ENCODE measurements around the gene SCLY. TPM values are rescaled to one million over a fixed set of nuclear protein-coding genes. Genes with fewer than 3 reads are reported as not detected.

SCLY gene
- polyA plus RNA-seq, 1 experiment = 7.7 TPM

GRCh38 chr2:238130111-238130695, 69.4 kb downstream of the SCLY start:
- no peaks in the 10 kb centered on the region for H3K27me3 ChIP-seq (ENCODE audit: control insufficient read depth, insufficient read depth, low read length)
- POLR2A ChIA-PET = no interaction called here
- CTCF ChIA-PET = no interaction called here
- no peak overlapping the region for H3K4me3 ChIP-seq (ENCODE audit: low read depth, low read length)
- no peaks in the 10 kb centered on the region for H3K36me3 ChIP-seq (ENCODE audit: control insufficient read depth, insufficient read depth, low read length)
- TF ChIP-seq, protein P1, sequence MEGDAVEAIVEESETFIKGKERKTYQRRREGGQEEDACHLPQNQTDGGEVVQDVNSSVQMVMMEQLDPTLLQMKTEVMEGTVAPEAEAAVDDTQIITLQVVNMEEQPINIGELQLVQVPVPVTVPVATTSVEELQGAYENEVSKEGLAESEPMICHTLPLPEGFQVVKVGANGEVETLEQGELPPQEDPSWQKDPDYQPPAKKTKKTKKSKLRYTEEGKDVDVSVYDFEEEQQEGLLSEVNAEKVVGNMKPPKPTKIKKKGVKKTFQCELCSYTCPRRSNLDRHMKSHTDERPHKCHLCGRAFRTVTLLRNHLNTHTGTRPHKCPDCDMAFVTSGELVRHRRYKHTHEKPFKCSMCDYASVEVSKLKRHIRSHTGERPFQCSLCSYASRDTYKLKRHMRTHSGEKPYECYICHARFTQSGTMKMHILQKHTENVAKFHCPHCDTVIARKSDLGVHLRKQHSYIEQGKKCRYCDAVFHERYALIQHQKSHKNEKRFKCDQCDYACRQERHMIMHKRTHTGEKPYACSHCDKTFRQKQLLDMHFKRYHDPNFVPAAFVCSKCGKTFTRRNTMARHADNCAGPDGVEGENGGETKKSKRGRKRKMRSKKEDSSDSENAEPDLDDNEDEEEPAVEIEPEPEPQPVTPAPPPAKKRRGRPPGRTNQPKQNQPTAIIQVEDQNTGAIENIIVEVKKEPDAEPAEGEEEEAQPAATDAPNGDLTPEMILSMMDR (IDR thresholded peaks at IDR 0.05; ENCODE audit: insufficient read depth, low read depth, low read length) = no peak
- DNase-seq (ENCODE audit: low read depth) = no peak

GRCh38 chr2:238130696-238131628, 70.2 kb downstream of the SCLY start:
- ChIA-PET POLR2A (no interaction called here), CTCF (no interaction called here)
- Histone ChIP-seq H3K4me3 (ENCODE audit: low read depth, low read length) (no peak overlapping the region), H3K27me3 (ENCODE audit: control insufficient read depth, insufficient read depth, low read length) (no peaks in the 10 kb centered on the region), H3K36me3 (ENCODE audit: control insufficient read depth, insufficient read depth, low read length) (no peaks in the 10 kb centered on the region)
- TF ChIP-seq, protein P1 (IDR thresholded peaks at IDR 0.05; ENCODE audit: insufficient read depth, low read depth, low read length) = no peak
- no peak for DNase-seq (ENCODE audit: low read depth)

DNA sequence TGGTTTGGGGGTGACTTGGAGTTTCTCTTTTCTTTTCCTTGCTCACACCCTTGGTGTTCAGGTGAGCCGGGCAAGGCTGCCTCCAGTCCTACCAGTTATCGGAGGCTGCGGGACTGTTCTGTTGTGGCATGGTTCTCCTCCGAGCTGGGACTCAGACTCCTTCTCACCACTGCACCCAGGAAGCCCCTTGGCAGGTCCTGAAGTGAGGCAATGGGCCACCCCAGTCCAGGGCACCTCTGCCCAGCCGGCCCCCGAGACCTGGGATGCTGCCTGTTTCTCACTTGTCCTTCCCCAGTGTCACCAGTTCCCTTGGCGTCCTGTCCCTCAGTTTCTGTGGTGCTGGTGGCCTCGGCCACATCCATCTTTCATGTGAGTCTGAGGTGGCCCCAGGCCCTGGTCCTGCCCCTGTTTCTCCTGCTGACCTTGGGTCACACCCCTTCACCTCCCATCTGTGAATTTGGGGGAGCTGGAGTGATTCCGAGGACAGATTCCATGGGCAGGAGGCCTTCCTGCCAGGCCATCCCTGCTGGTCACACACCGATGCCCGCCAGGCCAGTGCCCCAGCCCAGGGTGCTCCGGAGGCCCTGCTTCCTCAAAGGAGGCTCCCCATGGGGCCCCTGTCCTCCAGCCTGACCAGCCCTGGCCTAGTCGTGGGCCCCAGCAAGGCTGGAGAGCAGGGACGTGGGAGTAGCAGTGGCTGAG, 71.1 kb downstream of the SCLY start:
- no peak for DNase-seq (ENCODE audit: low read depth)
- TF ChIP-seq, protein P1 (IDR thresholded peaks at IDR 0.05; ENCODE audit: insufficient read depth, low read depth, low read length) = no peak
- no peaks in the 10 kb centered on the region for H3K27me3 ChIP-seq (ENCODE audit: control insufficient read depth, insufficient read depth, low read length)
- H3K4me3 ChIP-seq (ENCODE audit: low read depth, low read length) = no peak overlapping the region
- H3K36me3 ChIP-seq (ENCODE audit: control insufficient read depth, insufficient read depth, low read length) = no peaks in the 10 kb centered on the region
- POLR2A ChIA-PET = no interaction called here
- CTCF ChIA-PET = no interaction called here

DNA sequence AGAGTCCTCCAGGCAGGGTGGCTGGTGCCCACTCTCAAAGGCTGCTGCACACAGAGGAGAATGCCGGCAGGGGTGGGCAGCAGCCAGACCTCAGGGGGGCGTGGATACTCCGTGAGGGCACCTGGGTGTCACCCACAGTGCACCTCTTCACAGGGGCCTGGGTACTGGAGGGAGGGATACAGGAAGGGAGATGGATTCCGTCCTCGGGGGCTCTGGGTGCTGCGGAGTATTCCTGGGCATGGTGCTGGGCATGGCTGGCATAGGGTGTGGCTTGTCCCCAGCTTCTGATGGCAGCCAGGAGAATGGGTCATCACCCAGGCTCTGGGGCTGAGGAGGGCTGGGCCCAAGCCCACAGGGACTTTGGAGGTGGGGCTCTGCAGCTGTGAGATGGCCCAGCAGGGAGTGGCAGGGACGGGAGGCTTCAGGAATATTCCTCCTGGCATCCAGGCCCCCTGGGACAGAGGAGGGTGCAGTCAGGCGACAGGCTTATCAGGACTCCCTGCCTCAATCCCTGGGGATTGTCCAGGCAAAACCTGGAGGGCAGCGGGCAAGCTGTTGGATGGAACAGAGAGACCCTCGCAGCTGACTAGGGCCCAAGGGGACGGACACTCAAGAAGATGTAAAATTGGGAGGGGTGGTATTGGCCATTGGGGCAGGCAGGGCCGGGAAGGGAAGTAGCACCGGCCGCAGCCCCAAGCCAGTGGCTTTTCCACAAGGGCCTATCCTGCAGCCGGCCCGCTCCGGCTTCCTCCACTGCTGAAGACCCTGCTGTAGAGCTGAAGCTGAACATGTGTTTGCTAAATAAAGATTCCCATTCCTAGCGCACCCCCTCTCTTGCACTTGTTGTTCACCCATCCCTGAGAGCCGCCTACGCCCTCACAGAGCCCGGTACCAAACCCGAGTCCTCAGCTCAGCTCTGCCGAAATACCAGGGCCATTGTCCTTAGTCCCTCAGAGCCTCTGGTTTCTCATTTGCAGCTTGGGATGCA, 72.0 kb downstream of the SCLY start:
- H3K27me3 ChIP-seq (ENCODE audit: control insufficient read depth, insufficient read depth, low read length) = no peaks in the 10 kb centered on the region
- ChIA-PET CTCF (interaction anchor here (0.5 to 0.6 kb wide), 2 partner anchors 11 to 110 kb away, joined by 3 read pairs; no protein-coding TSS in a partner anchor), POLR2A (no interaction called here)
- TF ChIP-seq, protein P1 (IDR thresholded peaks at IDR 0.05; ENCODE audit: insufficient read depth, low read depth, low read length) = no peak
- H3K36me3 ChIP-seq (ENCODE audit: control insufficient read depth, insufficient read depth, low read length) = no peaks in the 10 kb centered on the region
- H3K4me3 ChIP-seq (ENCODE audit: low read depth, low read length) = no peak overlapping the region
- DNase-seq (ENCODE audit: low read depth) = no peak
